Measurements from ENCODE around the gene NMNAT3. TPM values are rescaled to one million over a fixed set of nuclear protein-coding genes. Genes with fewer than 3 reads are reported as not detected.

The NMNAT3 gene
- polyA plus RNA-seq, 1 of the 3 experiments (the other 2 are of a cell fraction): not detected

DNA sequence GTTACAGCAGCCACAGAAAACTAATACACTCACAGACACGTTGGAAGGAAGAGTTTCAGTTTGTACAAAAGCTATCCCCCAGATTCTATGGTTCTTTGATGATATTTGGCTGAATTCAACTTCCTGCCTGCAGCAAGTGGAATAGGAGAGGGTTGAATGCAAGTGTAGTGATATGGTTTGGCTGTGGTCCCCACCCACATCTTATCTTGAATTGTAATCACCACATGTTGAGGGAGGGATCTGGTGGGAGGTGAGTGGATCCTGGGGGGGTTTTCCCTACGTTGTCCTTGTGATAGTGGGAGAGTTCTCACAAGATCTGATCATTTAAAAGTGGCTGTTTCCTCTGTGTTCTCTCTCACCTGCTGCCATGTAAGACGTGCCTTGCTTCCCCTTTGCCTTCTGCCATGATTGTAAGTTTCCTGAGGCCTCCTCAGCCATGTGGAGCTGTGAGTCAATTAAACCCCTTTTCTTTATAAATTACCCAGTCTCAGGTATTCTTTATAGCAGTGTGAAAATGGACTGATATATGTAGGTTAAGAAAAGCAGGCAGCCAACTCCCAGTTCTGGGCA lies 29.8 kb downstream of the NMNAT3 start:
- no peaks in the 10 kb centered on the region for H3K9me2 ChIP-seq
- no peaks in the 10 kb centered on the region for H3K9me3 ChIP-seq
- TF ChIP-seq, protein P1, sequence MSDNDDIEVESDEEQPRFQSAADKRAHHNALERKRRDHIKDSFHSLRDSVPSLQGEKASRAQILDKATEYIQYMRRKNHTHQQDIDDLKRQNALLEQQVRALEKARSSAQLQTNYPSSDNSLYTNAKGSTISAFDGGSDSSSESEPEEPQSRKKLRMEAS (IDR thresholded peaks at IDR 0.05; ENCODE audit: low read depth): no peak
- TF ChIP-seq, protein P2, sequence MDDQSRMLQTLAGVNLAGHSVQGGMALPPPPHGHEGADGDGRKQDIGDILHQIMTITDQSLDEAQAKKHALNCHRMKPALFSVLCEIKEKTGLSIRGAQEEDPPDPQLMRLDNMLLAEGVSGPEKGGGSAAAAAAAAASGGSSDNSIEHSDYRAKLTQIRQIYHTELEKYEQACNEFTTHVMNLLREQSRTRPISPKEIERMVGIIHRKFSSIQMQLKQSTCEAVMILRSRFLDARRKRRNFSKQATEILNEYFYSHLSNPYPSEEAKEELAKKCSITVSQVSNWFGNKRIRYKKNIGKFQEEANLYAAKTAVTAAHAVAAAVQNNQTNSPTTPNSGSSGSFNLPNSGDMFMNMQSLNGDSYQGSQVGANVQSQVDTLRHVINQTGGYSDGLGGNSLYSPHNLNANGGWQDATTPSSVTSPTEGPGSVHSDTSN (IDR thresholded peaks at IDR 0.05): no peak
- TF ChIP-seq GATA2 (CRISPR knock-in tag; IDR thresholded peaks at IDR 0.05) (no peak), FOXM1 (IDR thresholded peaks at IDR 0.05; ENCODE audit: low read depth) (no peak), FOSL2 (IDR thresholded peaks at IDR 0.05; ENCODE audit: borderline replicate concordance, low read depth) (no peak), ELF1 (IDR thresholded peaks at IDR 0.05) (no peak), SIN3A (IDR thresholded peaks at IDR 0.05; ENCODE audit: borderline replicate concordance, low read depth, low read length) (no peak), EP300 (IDR thresholded peaks at IDR 0.05; ENCODE audit: borderline replicate concordance in 1 of 2, low read depth in 1 of 2, low read length in 1 of 2) (no peak), FOXJ3 (CRISPR knock-in tag; IDR thresholded peaks at IDR 0.05) (no peak), YY1 (IDR thresholded peaks at IDR 0.05; ENCODE audit: low read depth) (no peak)
- no peak overlapping the region for H3K27ac ChIP-seq (ENCODE audit: low read depth in 2 of 2, low read length in 1 of 2)
- H3K4me2 ChIP-seq: no peak overlapping the region
- H2AFZ ChIP-seq (ENCODE audit: low read depth): no peak overlapping the region
- POLR2A ChIA-PET: no interaction called here
- no peaks in the 10 kb centered on the region for H3F3A ChIP-seq (replicated peaks; ENCODE audit: insufficient read depth)
- DNase-seq: no peak
- no peaks in the 10 kb centered on the region for H3K4me1 ChIP-seq (ENCODE audit: control insufficient read depth in 1 of 2, insufficient read depth in 2 of 2, low read depth in 1 of 2, low read length in 1 of 2)
- no peaks in the 10 kb centered on the region for H3K36me3 ChIP-seq (replicated peaks in 1 of 2; ENCODE audit: control insufficient read depth in 1 of 2, insufficient read depth in 2 of 2, low read length in 1 of 2)
- CTCF ChIA-PET: no interaction called here
- no peaks in the 10 kb centered on the region for H4K20me1 ChIP-seq (ENCODE audit: insufficient read depth)
- H3K9ac ChIP-seq: no peak overlapping the region
- no peaks in the 10 kb centered on the region for H3K27me3 ChIP-seq (ENCODE audit: insufficient read depth)
- no peaks in the 10 kb centered on the region for H3K79me2 ChIP-seq (ENCODE audit: insufficient read depth)
- H3K4me3 ChIP-seq (ENCODE audit: low read depth in 2 of 2, low read length in 1 of 2): no peak overlapping the region
- WGBS (ENCODE audit: low lambda C conversion rate): 5% methylated on average over 3 of the region's 3 CpGs

DNA sequence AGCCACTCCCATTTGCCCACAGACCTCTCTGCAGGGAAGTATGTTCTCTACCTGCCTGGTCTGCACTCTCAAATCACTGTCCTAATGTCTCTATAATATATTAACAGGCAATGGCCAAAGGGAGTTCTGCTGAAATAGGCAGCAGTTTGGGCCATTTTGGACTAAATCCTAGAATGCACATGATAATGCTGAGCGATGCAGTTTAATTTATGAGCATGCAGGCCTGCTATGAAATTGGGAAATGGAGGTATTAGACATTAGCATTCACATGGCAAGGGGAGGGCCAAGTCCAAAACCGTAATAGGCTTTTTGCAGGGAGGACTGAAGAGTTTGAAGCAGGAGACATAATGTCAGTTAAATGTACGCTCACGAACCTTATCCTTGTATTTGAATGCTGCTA lies 31.3 kb downstream of the NMNAT3 start:
- DNase-seq: no peak
- Histone ChIP-seq H3K27ac (ENCODE audit: low read depth in 2 of 2, low read length in 1 of 2) (no peak overlapping the region), H3K36me3 (replicated peaks in 1 of 2; ENCODE audit: control insufficient read depth in 1 of 2, insufficient read depth in 2 of 2, low read length in 1 of 2) (no peaks in the 10 kb centered on the region), H4K20me1 (ENCODE audit: insufficient read depth) (no peaks in the 10 kb centered on the region), H3K4me1 (ENCODE audit: control insufficient read depth in 1 of 2, insufficient read depth in 2 of 2, low read depth in 1 of 2, low read length in 1 of 2) (no peaks in the 10 kb centered on the region), H3K9ac (no peak overlapping the region), H2AFZ (ENCODE audit: low read depth) (no peak overlapping the region), H3K9me2 (no peaks in the 10 kb centered on the region), H3K4me2 (no peak overlapping the region), H3K4me3 (ENCODE audit: low read depth in 2 of 2, low read length in 1 of 2) (no peak overlapping the region), H3K9me3 (no peaks in the 10 kb centered on the region), H3F3A (replicated peaks; ENCODE audit: insufficient read depth) (no peaks in the 10 kb centered on the region), H3K27me3 (ENCODE audit: insufficient read depth) (no peaks in the 10 kb centered on the region), H3K79me2 (ENCODE audit: insufficient read depth) (no peaks in the 10 kb centered on the region)
- POLR2A ChIA-PET: no interaction called here
- TF ChIP-seq RCOR1 (IDR thresholded peaks at IDR 0.05; ENCODE audit: low read length): no peak
- no peak for TF ChIP-seq RFX5 (IDR thresholded peaks at IDR 0.05; ENCODE audit: low read length)
- TF ChIP-seq CHD2 (IDR thresholded peaks at IDR 0.05; ENCODE audit: low read length, partially characterized antibody): no peak
- TF ChIP-seq EZH2phosphoT487 (IDR thresholded peaks at IDR 0.05; ENCODE audit: borderline replicate concordance, low read depth): no peak
- TF ChIP-seq EP300 (IDR thresholded peaks at IDR 0.05; ENCODE audit: borderline replicate concordance in 1 of 2, low read depth in 1 of 2, low read length in 1 of 2): no peak
- no peak for TF ChIP-seq ELF1 (IDR thresholded peaks at IDR 0.05)
- TF ChIP-seq RXRA (IDR thresholded peaks at IDR 0.05; ENCODE audit: borderline replicate concordance, low read depth): no peak
- WGBS (ENCODE audit: low lambda C conversion rate): 38% methylated on average over 4 of the region's 4 CpGs
- CTCF ChIA-PET: no interaction called here
